AML-193 (cell line): ENCODE measurements around the gene ESRRG.
"Not testable (repeated sequence)": the region's sequence is repeated elsewhere in the genome, so short reads cannot be mapped to it uniquely, and the experiment has no call there.

Experiments
- DNase-seq, 2 experiments: peaks; one replicate each; lab custom pipeline; 2025; lab: John Stamatoyannopoulos, UW

The ESRRG gene

GRCh38 chr1:216704065-216704464 lies 19.2 kb downstream of the ESRRG start:
- not testable (repeated sequence) for DNase-seq

GRCh38 chr1:216702170-216702569 lies 21.1 kb downstream of the ESRRG start:
- no peak for DNase-seq

- DNase-seq: no peak
These were observed 22.4 kb downstream of the ESRRG start for GRCh38 chr1:216700779-216701178.

GRCh38 chr1:216691710-216692109 lies 31.5 kb downstream of the ESRRG start:
- no peak for DNase-seq

- DNase-seq: no peak
These were observed 32.6 kb downstream of the ESRRG start for GRCh38 chr1:216690603-216691002.

GRCh38 chr1:216688127-216688657 lies 35.0 kb downstream of the ESRRG start:
- DNase-seq: no peak

GRCh38 chr1:216686860-216687766 lies 36.1 kb downstream of the ESRRG start:
- DNase-seq: no peak

GRCh38 chr1:216682752-216683151 lies 40.5 kb downstream of the ESRRG start:
- no peak for DNase-seq

GRCh38 chr1:216679108-216679507 lies 44.1 kb downstream of the ESRRG start:
- DNase-seq: no peak

- no peak for DNase-seq
These were observed 52.9 kb downstream of the ESRRG start for GRCh38 chr1:216670118-216670883.

GRCh38 chr1:216666441-216666840 lies 56.8 kb downstream of the ESRRG start:
- DNase-seq: no peak

GRCh38 chr1:216665856-216666255 lies 57.4 kb downstream of the ESRRG start:
- DNase-seq: no peak

GRCh38 chr1:216665406-216665805 lies 57.8 kb downstream of the ESRRG start:
- peak; percentile 10 to 39 for DNase-seq

GRCh38 chr1:216662681-216663080 lies 60.5 kb downstream of the ESRRG start:
- no peak for DNase-seq

- no peak for DNase-seq
These were observed 62.7 kb downstream of the ESRRG start for GRCh38 chr1:216660561-216660960.

- DNase-seq: no peak
These were observed 70.2 kb downstream of the ESRRG start for GRCh38 chr1:216653001-216653400.

- no peak for DNase-seq
These were observed 71.3 kb downstream of the ESRRG start for GRCh38 chr1:216651826-216652418.

- DNase-seq: no peak
These were observed 80.1 kb downstream of the ESRRG start for GRCh38 chr1:216643176-216643575.

GRCh38 chr1:216641669-216642460 lies 81.4 kb downstream of the ESRRG start:
- no peak for DNase-seq

- DNase-seq: no peak
These were observed 83.1 kb downstream of the ESRRG start for GRCh38 chr1:216640100-216640499.

- no peak for DNase-seq
These were observed 90.2 kb downstream of the ESRRG start for GRCh38 chr1:216632980-216633379.

- DNase-seq: no peak
These were observed 92.7 kb downstream of the ESRRG start for GRCh38 chr1:216630532-216630931.
